Psoas muscle (tissue), 8 donors: ENCODE data around the gene PAAF1. TPM values are rescaled to one million over a fixed set of nuclear protein-coding genes. Genes with fewer than 3 reads are reported as not detected.

ENCODE experiments used
- ATAC-seq, 4 donors: fragments of 200-7000 bp; cut with Tn5 transposase; one replicate each; pipeline ENCODE4 v1.9.1; 2020; ENCODE audit warnings: moderate library complexity in 3 of 4, mild to moderate bottlenecking in 2 of 4
- DNase-seq, 2 donors: peaks; one replicate each; pipeline ENCODE4 v3.0.0-alpha.2; 2020
- H3K27ac ChIP-seq: fragments of 200-600 bp; one replicate; pipeline ENCODE4 v1.8.0; 2022
- H3K27me3 ChIP-seq, 3 donors: fragments of 200-600 bp in 1 of 3; one replicate each; pipeline versions ENCODE4 v1.6.1 to v1.8.0; 2013 to 2022; ENCODE audit warnings: low read length in 2 of 3, mild to moderate bottlenecking in 2 of 3, moderate library complexity in 1 of 3; ENCODE audit not compliant: insufficient read depth in 3 of 3
- H3K36me3 ChIP-seq, 2 donors: fragments of 200-600 bp in 1 of 2; one replicate each; pipeline versions ENCODE4 v1.6.1 to v1.8.0; 2013 to 2022; ENCODE audit warnings: low read depth in 1 of 2, mild to moderate bottlenecking in 1 of 2, moderate library complexity in 1 of 2; ENCODE audit not compliant: insufficient read depth in 1 of 2
- H3K4me1 ChIP-seq: fragments of 200-600 bp; one replicate; pipeline ENCODE4 v1.8.0; 2022
- H3K4me3 ChIP-seq: fragments of 200-600 bp; one replicate; pipeline ENCODE4 v1.8.0; 2022; ENCODE audit warnings: mild to moderate bottlenecking
- H3K9me3 ChIP-seq: fragments of 200-600 bp; one replicate; pipeline ENCODE4 v1.8.0; 2022
- CTCF ChIP-seq: fragments of 200-600 bp; IDR thresholded peaks from one replicate; pipeline ENCODE4 v1.8.0; 2022; ENCODE audit warnings: antibody characterized with exemption
- WGBS, 3 donors: extraction: QIAGEN DNeasy Blood & Tissue Kit; methylation state at CpG; one replicate each; pipeline versions ENCODE4 v1.1.6 to v1.1.7; 2013; 5-methylcytosine and 5-hydroxymethylcytosine counted together
- intact Hi-C, 2 donors: fragments of 100-400 bp; cut with DNase I; formaldehyde crosslinking; loops; one replicate each; pipeline versions ENCODE4 v1.11.0 to v1.14.2; 2022
- polyA plus RNA-seq, 3 donors: library from polyadenylated mRNA; stranded (reverse); fragments of 200-250 nt; gene quantifications; one replicate each; pipeline ENCODE4 v1.2.3, GENCODE V29; 2013
- total RNA-seq, 4 donors: library from RNA; stranded (reverse); fragmentation: NEBNext Ultra II Directional in 2 of 4; extraction: Animal tissue kit (Norgen Biotek cat#: 25700) in 2 of 4; gene quantifications; one replicate each; pipeline versions ENCODE4 v1.2.1 to v1.2.4, GENCODE V29; 2021 to 2023
- donor health status: healthy with polysubstance abuse.
- donor health status: DM: no; HTN: no; CAD: no; lungs with moderate emphysema.
- donor health status: Bipolar disorder and iron deficiency.
- donor health status: healthy.
- donor health status: DM: yes; HTN: yes; CAD: no.
- donor health status: DM: no; HTN: no; CAD: no.
- donor health status: DM: no; HTN: no; CAD: no.
- donor health status: DM: yes; HTN: yes; CAD: no.

PAAF1 gene
- total and polyA plus RNA-seq, 7 donors = 6.6 to 12.0 (median 9.3) TPM

- no peak overlapping the region for H3K4me3 ChIP-seq
- WGBS, 3 donors = 24 to 56% (median 26%) methylated on average over 1 of the region's 1 CpG
- no peak overlapping the region for H3K27ac ChIP-seq
- no peaks in the 10 kb centered on the region for H3K27me3 ChIP-seq
- peaks cover 6 to 58% of the 10 kb centered on the region in 2 donors for H3K36me3 ChIP-seq
- DNase-seq (no peak), ATAC-seq (peak in 2 of 4 donors; percentile 34 to 44)
- H3K9me3 ChIP-seq = no peaks in the 10 kb centered on the region
- intact Hi-C loops = no loop called here
- peaks cover 5% of the 10 kb centered on the region for H3K4me1 ChIP-seq
- TF ChIP-seq CTCF = no peak
Observed at GRCh38 chr11:73869332-73869949, 7.4 kb upstream of the PAAF1 start.

- Histone ChIP-seq H3K4me1 (peaks cover 10% of the 10 kb centered on the region), H3K4me3 (no peak overlapping the region), H3K27me3 (no peaks in the 10 kb centered on the region), H3K36me3 (peaks cover 10 to 58% of the 10 kb centered on the region in 2 donors), H3K27ac (no peak overlapping the region), H3K9me3 (no peaks in the 10 kb centered on the region)
- TF ChIP-seq CTCF = no peak
- ATAC-seq (no peak), DNase-seq (no peak)
- intact Hi-C loops = no loop called here
- 88 to 89% (median 88%) methylated on average over 3 of the region's 3 CpGs for WGBS, 3 donors
Observed at GRCh38 chr11:73870261-73870660, 6.5 kb upstream of the PAAF1 start.

GRCh38 chr11:73872749-73873357 lies 3.9 kb upstream of the PAAF1 start:
- H3K4me3 ChIP-seq = no peak overlapping the region
- 55 to 68% (median 55%) methylated on average over 9 of the region's 9 CpGs for WGBS, 3 donors
- DNase-seq = no peak

GRCh38 chr11:73875380-73875779 lies 1.4 kb upstream of the PAAF1 start:
- TF ChIP-seq CTCF = no peak
- Histone ChIP-seq H3K4me1 (peaks cover 22% of the 10 kb centered on the region), H3K9me3 (no peaks in the 10 kb centered on the region), H3K27me3 (no peaks in the 10 kb centered on the region), H3K4me3 (peak overlapping the region; percentile 84), H3K27ac (peak overlapping the region; percentile 94), H3K36me3 (peaks cover 12 to 65% of the 10 kb centered on the region in 2 donors)
- ATAC-seq = peak in 1 of 4 donors; percentile 10
- WGBS, 3 donors = 29 to 67% (median 32%) methylated on average over 1 of the region's 1 CpG
- intact Hi-C loops = loop anchor here in 1 of 2 donors (5.0 kb wide), 1 partner anchor 78 kb away; no protein-coding TSS in a partner anchor
- no peak for DNase-seq

More at GRCh38 chr11:73872749-73873357, 3.9 kb upstream of the PAAF1 start:
- peaks cover 12 to 59% of the 10 kb centered on the region in 2 donors for H3K36me3 ChIP-seq
- no peak for ATAC-seq
- no peaks in the 10 kb centered on the region for H3K9me3 ChIP-seq
- H3K27me3 ChIP-seq = no peaks in the 10 kb centered on the region
- no peak for TF ChIP-seq CTCF
- intact Hi-C loops = no loop called here
- H3K4me1 ChIP-seq = peaks cover 18% of the 10 kb centered on the region
- peak overlapping the region; percentile 47 for H3K27ac ChIP-seq
